Epithelial cell of umbilical artery (primary cell): ENCODE results near the gene PROCR. TPM values are rescaled to one million over a fixed set of nuclear protein-coding genes. Genes with fewer than 3 reads are reported as not detected.

Source experiments
- total RNA-seq: library from RNA; depleted of rRNA; stranded (reverse); fragments of >200 nt; gene quantifications from 2 replicates; pipeline ENCODE4 v1.2.3, GENCODE V29; 2014

PROCR gene
- total RNA-seq = 332 and 610 TPM in 2 replicates

DNA sequence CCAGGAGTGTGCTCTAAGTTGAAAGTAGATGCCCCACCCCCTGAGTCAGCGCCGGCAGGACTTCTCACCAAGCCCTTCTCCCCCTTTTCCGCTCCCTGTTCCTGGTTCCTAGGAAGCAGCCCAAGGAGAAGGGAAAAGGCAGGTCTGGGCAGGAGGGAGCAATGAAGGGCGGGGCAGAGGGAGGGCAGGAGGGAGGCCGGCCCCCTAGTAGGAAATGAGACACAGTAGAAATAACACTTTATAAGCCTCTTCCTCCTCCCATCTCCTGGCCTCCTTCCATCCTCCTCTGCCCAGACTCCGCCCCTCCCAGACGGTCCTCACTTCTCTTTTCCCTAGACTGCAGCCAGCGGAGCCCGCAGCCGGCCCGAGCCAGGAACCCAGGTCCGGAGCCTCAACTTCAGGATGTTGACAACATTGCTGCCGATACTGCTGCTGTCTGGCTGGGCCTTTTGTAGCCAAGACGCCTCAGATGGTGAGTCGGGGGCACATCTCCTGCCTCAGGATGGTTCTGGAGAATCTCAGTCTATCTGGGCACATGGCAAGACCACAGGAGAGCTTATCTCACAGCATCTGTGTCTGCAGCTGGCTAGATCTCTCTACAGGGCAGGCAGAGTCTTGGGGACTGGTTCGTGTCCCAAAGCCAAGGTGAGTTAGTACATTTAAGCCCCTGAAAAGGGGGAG is at the start of gene PROCR:
Gene PROCR (plus strand): TSS at position 320 of the 681 bp plus-strand sequence. CDS start 83 bp downstream, at position 403.

DNA sequence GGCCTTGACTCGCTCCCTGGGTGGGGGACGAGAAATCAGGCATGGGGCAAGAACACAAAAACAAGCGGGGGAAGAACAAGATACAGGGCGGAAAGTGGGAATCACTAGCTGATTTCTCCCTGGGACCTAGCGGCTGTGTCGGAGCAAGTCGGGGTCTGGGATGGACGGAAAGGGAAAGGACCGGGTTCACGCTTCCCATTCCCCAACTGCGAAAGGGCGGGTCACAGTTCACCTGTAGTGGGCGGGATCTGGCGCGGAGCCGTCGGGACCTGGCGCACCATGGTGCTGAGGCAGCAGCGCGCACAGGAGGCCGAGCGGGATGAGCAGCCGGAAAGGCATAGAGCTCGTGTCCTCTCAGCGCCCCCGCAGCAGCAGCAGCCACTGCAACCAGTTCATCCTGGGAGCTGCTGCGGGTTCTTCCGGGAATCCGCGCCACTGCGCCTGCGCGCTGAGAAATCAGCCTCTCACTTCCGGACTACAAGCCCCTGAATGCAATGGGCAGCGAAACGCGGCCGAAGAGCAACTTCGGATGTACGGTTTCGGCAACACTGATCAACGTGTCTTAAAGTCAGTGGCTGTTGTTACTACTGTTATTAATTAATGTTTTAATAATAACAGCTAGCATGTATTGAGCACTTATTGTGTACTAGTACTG is 24.8 kb upstream of the PROCR start, which contains the start of gene EDEM2:
Gene EDEM2 (minus strand): TSS at position 417 of the 655 bp plus-strand sequence. CDS start 78 bp downstream, at position 339.

DNA sequence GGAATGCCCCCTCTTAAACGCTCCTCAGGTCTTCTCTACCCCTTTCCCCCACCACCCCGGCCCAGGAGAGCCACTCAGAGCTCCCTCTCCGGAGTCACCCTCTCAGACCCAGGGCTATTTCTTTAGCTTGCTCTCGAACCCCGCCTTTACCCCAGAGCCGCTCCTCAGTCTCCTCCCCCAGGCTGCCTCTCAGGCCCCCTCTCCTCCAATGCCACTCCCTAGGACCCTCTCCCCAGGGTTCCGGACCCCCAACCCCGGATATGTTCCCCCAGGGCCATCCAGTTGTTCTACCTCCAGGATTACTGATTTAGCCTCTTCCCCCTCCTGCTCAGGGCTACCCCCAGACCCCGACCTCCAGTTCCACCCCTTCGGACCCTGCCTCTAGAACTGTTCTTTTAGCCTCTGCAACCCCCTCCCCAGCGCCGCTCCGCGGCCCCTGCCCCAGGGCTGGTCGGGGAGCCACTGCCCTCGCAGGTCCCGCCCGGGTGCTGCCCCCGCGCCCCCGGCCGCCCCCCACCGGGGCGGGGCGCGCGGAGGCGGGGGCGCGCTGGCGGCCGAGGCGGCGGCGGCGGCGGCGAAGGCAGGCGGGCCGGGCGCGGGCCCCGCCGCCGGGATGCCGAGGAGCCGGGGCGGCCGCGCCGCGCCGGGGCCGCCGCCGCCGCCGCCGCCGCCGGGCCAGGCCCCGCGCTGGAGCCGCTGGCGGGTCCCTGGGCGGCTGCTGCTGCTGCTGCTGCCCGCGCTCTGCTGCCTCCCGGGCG is 54.4 kb downstream of the PROCR start, which contains the start of gene MMP24:
Gene MMP24 (plus strand): TSS at position 565 of the 758 bp plus-strand sequence. CDS start 49 bp downstream, at position 614.

Other genes starting within 250 kb of the PROCR start
- 54.6 and 55.2 TPM in 2 replicates for gene GSS, start 216.3 kb upstream of the PROCR start, total RNA-seq
- not detected in 2 replicates for gene MYH7B, start 216.2 kb upstream of the PROCR start, total RNA-seq
- gene TRPC4AP, start 79.3 kb upstream of the PROCR start, total RNA-seq = 65.5 and 67.2 TPM in 2 replicates
- gene EDEM2, start 24.7 kb upstream of the PROCR start, total RNA-seq = 41.9 and 80.4 TPM in 2 replicates
- 0.32 and 0.46 TPM in 2 replicates for gene MMP24, start 54.6 kb downstream of the PROCR start, total RNA-seq
- 4.9 and 9.4 TPM in 2 replicates for gene MMP24OS, start 106.0 kb downstream of the PROCR start, total RNA-seq
- gene EIF6, start 112.7 kb downstream of the PROCR start, total RNA-seq = 142 and 222 TPM in 2 replicates
- gene FAM83C, start 120.4 kb downstream of the PROCR start, total RNA-seq = not detected in 2 replicates
- 16.6 and 22.0 TPM in 2 replicates for gene UQCC1, start 239.9 kb downstream of the PROCR start, total RNA-seq